Fibroblast of lung (primary cell): ENCODE data around the gene PMFBP1.

Source experiments
- CTCF ChIP-seq, 2 donors: IDR thresholded peaks in 1 of 2; conservative IDR thresholded peaks in 1 of 2; 1 replicate in 1 of 2; 2 replicates in 1 of 2; pipeline ENCODE4 v1.5.1; 2011 to 2012; ENCODE audit warnings: low read length in 2 of 2, control low read depth in 1 of 2, inconsistent platforms in 1 of 2, low read depth in 1 of 2, mild to moderate bottlenecking in 1 of 2
- EZH2 ChIP-seq: IDR thresholded peaks from 2 replicates; pipeline ENCODE4 v1.5.1; 2012; ENCODE audit warnings: low read length, control low read depth, mild to moderate bottlenecking; ENCODE audit errors: missing control alignments

GRCh38 chr16:72131036-72131435 is 40.9 kb downstream of the PMFBP1 start:
- no peak for TF ChIP-seq CTCF (conservative IDR thresholded peaks at IDR 0.05 in 1 of 2, IDR thresholded peaks at IDR 0.05 in 1 of 2; ENCODE audit: low read depth in 1 of 2, low read length in 2 of 2)
- no peak for TF ChIP-seq EZH2
